GM12891 (cell line): ENCODE results near the gene KCTD2.

ENCODE experiments used
- POLR2AphosphoS5 ChIP-seq: IDR thresholded peaks from 2 replicates; pipeline ENCODE4 v1.6.1; 2011; ENCODE audit warnings: low read depth, low read length, control low read depth
- POU2F2 ChIP-seq: IDR thresholded peaks from 2 replicates; pipeline ENCODE4 v1.6.1; 2011; ENCODE audit warnings: low read depth, mild to moderate bottlenecking, control low read depth, low read length, moderate library complexity

DNA sequence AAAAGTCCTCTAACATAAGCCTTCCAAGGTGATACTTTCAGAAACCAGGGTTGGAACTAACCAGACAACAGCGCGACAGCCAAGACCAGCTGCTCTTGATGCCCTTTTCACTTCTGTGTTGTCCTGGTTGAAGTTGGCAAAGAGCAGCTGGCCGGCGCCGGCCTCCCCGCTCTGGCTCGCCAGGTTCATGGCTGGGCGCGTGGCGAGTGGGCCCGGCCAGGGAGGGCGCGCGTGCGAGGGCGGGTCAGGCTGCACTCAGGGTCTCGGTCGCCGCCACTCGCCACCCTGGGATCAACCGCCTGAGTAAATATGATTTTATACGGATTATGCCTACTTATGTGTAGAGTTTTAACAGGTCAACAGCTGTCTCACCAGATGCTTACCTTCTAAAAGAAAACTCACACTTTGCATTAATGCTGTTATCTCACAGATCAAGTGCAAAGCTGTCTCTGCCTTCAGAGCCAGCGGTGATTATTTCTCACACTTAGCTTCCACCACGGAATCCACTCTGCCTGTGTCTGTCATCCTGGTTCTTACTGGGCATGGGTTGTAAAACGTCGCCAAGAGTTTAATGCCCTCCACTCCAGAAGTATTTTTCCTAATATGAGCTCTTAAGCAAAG, 13.5 kb downstream of the KCTD2 start:
- TF ChIP-seq POLR2AphosphoS5 (no peak), POU2F2 (no peak)
